H4 (cell line): ENCODE data around the gene TMIE. TPM values are rescaled to one million over a fixed set of nuclear protein-coding genes. Genes with fewer than 3 reads are reported as not detected.

Experiments
- total RNA-seq: library from RNA; depleted of rRNA; stranded (reverse); fragments of >200 nt; shearing (Covaris generic); gene quantifications from 2 replicates; pipeline ENCODE4 v1.2.3, GENCODE V29; 2014; rRNA removed

Gene TMIE
- total RNA-seq, 1 experiment from 2014 or later = not detected

Other genes with a start within 250 kb of the TMIE start
- gene LTF, start 236.5 kb upstream of the TMIE start, total RNA-seq = not detected in 2 replicates
- gene RTP3, start 203.4 kb upstream of the TMIE start, total RNA-seq = 0.06 and 0.41 TPM in 2 replicates
- gene LRRC2, start 135.1 kb upstream of the TMIE start, total RNA-seq = 0.04 TPM in 1 of 2 replicates, not detected in the other
- gene FAM240A, start 88.9 kb upstream of the TMIE start, total RNA-seq = not detected in 2 replicates
- gene ALS2CL, start 7.7 kb upstream of the TMIE start, total RNA-seq = 0.25 and 0.39 TPM in 2 replicates
- gene PRSS50, start 16.5 kb downstream of the TMIE start, total RNA-seq = not detected in 2 replicates
- not detected in 2 replicates for gene MYL3, start 162.1 kb downstream of the TMIE start, total RNA-seq
- 0.43 TPM in 1 of 2 replicates, not detected in the other for gene PTH1R, start 176.3 kb downstream of the TMIE start, total RNA-seq